A549 (cell line): ENCODE measurements around the gene COMMD6. TPM values are rescaled to one million over a fixed set of nuclear protein-coding genes. Genes with fewer than 3 reads are reported as not detected.

Experiments
- ATAC-seq, 2 experiments: fragments of 200-7000 bp in 1 of 2; fragments of >200 bp in 1 of 2; cut with Nextera tagmentation in 1 of 2; cut with Tn5 transposase in 1 of 2; 3 replicates each; pipeline versions ENCODE4 v1.8.0 to v1.9.1; 2018 to 2020; ENCODE audit warnings: mild to moderate bottlenecking in 1 of 2, moderate library complexity in 1 of 2
- CTCF ChIA-PET: fragments of 300-600 bp; sonication (Branson Sonifier 250); formaldehyde crosslinking; extraction: SDS; loops from one replicate; lab custom pipeline; 2021; ENCODE audit warnings: antibody characterized with exemption, inconsistent platforms; lab: Yijun Ruan, JAX
- POLR2A ChIA-PET: fragments of 350-600 bp; formaldehyde crosslinking; extraction: SDS; loops from one replicate; lab custom pipeline; 2021; ENCODE audit warnings: antibody characterized with exemption, inconsistent platforms; lab: Yijun Ruan, JAX
- DNase-seq, 2 experiments: peaks; one replicate each; pipeline versions ENCODE4 v3.0.0 to v3.0.0-alpha.2; 2011 to 2016; ENCODE audit warnings: low read depth in 1 of 2, low spot score in 1 of 2
- FAIRE-seq: peaks from 2 replicates; lab custom pipeline; 2011; peaks lifted over from hg19 to GRCh38; lab: Jason Lieb, UNC
- H3K27ac ChIP-seq, 2 experiments: fragments of >200 bp; sonication (Bioruptor Twin); formaldehyde crosslinking; 3 replicates each; pipeline ENCODE4 v1.5.1; 2016 to 2017
- H3K4me1 ChIP-seq: fragments of >200 bp; sonication (Bioruptor Twin); formaldehyde crosslinking; 3 replicates; pipeline ENCODE4 v1.6.1; 2016
- H3K4me2 ChIP-seq: fragments of >200 bp; sonication (Bioruptor Twin); formaldehyde crosslinking; 3 replicates; pipeline ENCODE4 v1.6.1; 2016
- H3K4me3 ChIP-seq: fragments of >200 bp; sonication (Bioruptor Twin); formaldehyde crosslinking; 3 replicates; pipeline ENCODE4 v1.5.1; 2016
- H3K9me3 ChIP-seq: fragments of >200 bp; sonication (Bioruptor Twin); formaldehyde crosslinking; 3 replicates; pipeline ENCODE4 v1.6.1; 2016
- CEBPB ChIP-seq, 2 experiments: fragments of >200 bp in 1 of 2; sonication (Bioruptor Twin) in 1 of 2; formaldehyde crosslinking in 1 of 2; IDR thresholded peaks; 2 replicates each; pipeline ENCODE4 v1.6.1; 2012 to 2016
- CHD2 ChIP-seq: fragments of 150-350 bp; IDR thresholded peaks from 2 replicates; pipeline ENCODE4 v1.6.1; 2014; ENCODE audit warnings: low read length; ENCODE audit not compliant: partially characterized antibody
- E2F6 ChIP-seq: IDR thresholded peaks from 2 replicates; pipeline ENCODE4 v1.6.1; 2012; ENCODE audit warnings: low read depth, borderline replicate concordance
- ESRRA ChIP-seq: fragments of 150-350 bp; IDR thresholded peaks from 2 replicates; pipeline ENCODE4 v1.6.1; 2014; ENCODE audit warnings: mild to moderate bottlenecking, low read length, borderline replicate concordance
- FOSL2 ChIP-seq, 2 experiments: fragments of 450-650 bp in 1 of 2; fragments of >200 bp in 1 of 2; sonication (Bioruptor Twin) in 1 of 2; formaldehyde crosslinking; IDR thresholded peaks; 2 replicates each; pipeline versions ENCODE4 v1.5.0 to v1.6.1; 2016 to 2020; ENCODE audit warnings: mild to moderate bottlenecking in 1 of 2, moderate library complexity in 1 of 2
- HDAC2 ChIP-seq: fragments of 200-600 bp; sonication (generic); IDR thresholded peaks from 2 replicates; pipeline ENCODE4 v1.6.1; 2016
- HEYL ChIP-seq: fragments of 250-450 bp; sonication (Bioruptor Pico); IDR thresholded peaks from 2 replicates; pipeline ENCODE4 v1.8.0; 2021; ENCODE audit warnings: mild to moderate bottlenecking, moderate library complexity
- HOXB13 ChIP-seq: fragments of 250-450 bp; sonication (Bioruptor Pico); IDR thresholded peaks from 2 replicates; pipeline ENCODE4 v1.5.0; 2020; ENCODE audit warnings: low read depth, mild to moderate bottlenecking, moderate library complexity
- JUN ChIP-seq, 2 experiments: fragments of >200 bp; sonication (Bioruptor Twin); formaldehyde crosslinking; IDR thresholded peaks; 2 replicates in 1 of 2; 3 replicates in 1 of 2; pipeline ENCODE4 v1.6.1; 2016 to 2017
- MAX ChIP-seq: IDR thresholded peaks from 2 replicates; pipeline ENCODE4 v1.6.1; 2012
- NR3C1 ChIP-seq: fragments of >200 bp; sonication (Bioruptor Twin); formaldehyde crosslinking; IDR thresholded peaks from 3 replicates; pipeline ENCODE4 v1.6.1; 2017
- RAD21 ChIP-seq, 2 experiments: fragments of >200 bp in 1 of 2; sonication (Bioruptor Twin) in 1 of 2; formaldehyde crosslinking in 1 of 2; IDR thresholded peaks in 1 of 2; conservative IDR thresholded peaks in 1 of 2; 2 replicates in 1 of 2; 3 replicates in 1 of 2; pipeline ENCODE4 v1.6.1; 2012 to 2018; ENCODE audit warnings: inconsistent platforms in 1 of 2
- RCOR1 ChIP-seq: fragments of 150-350 bp; IDR thresholded peaks from 2 replicates; pipeline ENCODE4 v1.6.1; 2014; ENCODE audit warnings: antibody characterized with exemption, low read length, low read depth
- SMC3 ChIP-seq: fragments of >200 bp; sonication (Bioruptor Twin); formaldehyde crosslinking; IDR thresholded peaks from 3 replicates; pipeline ENCODE4 v1.6.1; 2018; ENCODE audit warnings: inconsistent platforms
- TP53 ChIP-seq: fragments of 250-450 bp; sonication (Bioruptor Pico); IDR thresholded peaks from 2 replicates; pipeline ENCODE4 v1.5.0; 2021; ENCODE audit warnings: mild to moderate bottlenecking, moderate library complexity
- ZFP36 ChIP-seq: fragments of 450-650 bp; IDR thresholded peaks from 2 replicates; pipeline ENCODE4 v1.6.1; 2014; ENCODE audit warnings: borderline replicate concordance; ENCODE audit not compliant: partially characterized antibody
- ZNF302 ChIP-seq: fragments of 250-450 bp; sonication (Bioruptor Pico); IDR thresholded peaks from 2 replicates; pipeline ENCODE4 v1.9.0; 2021; ENCODE audit warnings: inconsistent platforms, mild to moderate bottlenecking, moderate library complexity
- WGBS: methylation state at CpG from one replicate; pipeline ENCODE4 v1.1.6; 2017; ENCODE audit errors: missing lambda C conversion rate; 5-methylcytosine and 5-hydroxymethylcytosine counted together
- polyA plus RNA-seq, 4 experiments: library from polyadenylated mRNA; depleted of rRNA in 3 of 4; stranded (reverse); fragments of >200 nt; fragmentation: RNase III in 1 of 4; extraction: RNeasy Plus Mini Kit Qiagen cat#74134 plus additional on column Dnase treatment in 1 of 4; gene quantifications; 2 replicates in 3 of 4; 3 replicates in 1 of 4; pipeline ENCODE4 v1.2.3, GENCODE V29; 2011 to 2017
- TF ChIP-seq, protein P1 (sequence below): fragments of 150-350 bp; IDR thresholded peaks from 2 replicates; pipeline ENCODE4 v1.6.1; 2014; ENCODE audit warnings: low read depth, mild to moderate bottlenecking, low read length
- TF ChIP-seq, protein P2 (sequence below): fragments of 200-600 bp; sonication (generic); IDR thresholded peaks from 2 replicates; pipeline ENCODE4 v1.6.1; 2016; ENCODE audit warnings: antibody characterized with exemption, mild to moderate bottlenecking, moderate library complexity

COMMD6 gene
- polyA plus RNA-seq, 2 of the 4 experiments (the other 2 are of a cell fraction): 225 to 227 TPM

DNA sequence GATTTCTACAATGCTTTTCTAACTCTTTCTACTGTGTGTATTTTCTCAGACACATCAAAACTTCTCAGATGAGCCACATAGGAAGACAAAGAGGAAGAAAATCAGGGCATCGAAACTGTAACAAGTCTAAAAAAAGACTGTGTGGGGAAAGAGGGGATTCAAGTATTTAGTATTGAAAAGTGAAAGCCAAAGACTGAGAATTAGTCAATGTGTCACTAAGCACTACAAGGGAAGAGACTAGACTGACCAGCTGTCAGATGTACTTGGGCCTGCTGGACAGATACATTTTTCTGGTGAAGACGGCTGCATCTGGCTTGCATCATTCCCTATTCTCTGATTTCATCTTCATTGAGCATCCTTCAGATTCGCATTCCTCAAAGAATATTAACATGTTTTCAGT is 25.4 kb downstream of the COMMD6 start:
- 85% methylated on average over 3 of the region's 3 CpGs for WGBS
- Histone ChIP-seq H3K4me1 (no peaks in the 10 kb centered on the region), H3K9me3 (no peaks in the 10 kb centered on the region), H3K4me3 (no peak overlapping the region), H3K27ac (no peak overlapping the region), H3K4me2 (no peak overlapping the region)
- TF ChIP-seq ESRRA: no peak
- TF ChIP-seq, protein P1, sequence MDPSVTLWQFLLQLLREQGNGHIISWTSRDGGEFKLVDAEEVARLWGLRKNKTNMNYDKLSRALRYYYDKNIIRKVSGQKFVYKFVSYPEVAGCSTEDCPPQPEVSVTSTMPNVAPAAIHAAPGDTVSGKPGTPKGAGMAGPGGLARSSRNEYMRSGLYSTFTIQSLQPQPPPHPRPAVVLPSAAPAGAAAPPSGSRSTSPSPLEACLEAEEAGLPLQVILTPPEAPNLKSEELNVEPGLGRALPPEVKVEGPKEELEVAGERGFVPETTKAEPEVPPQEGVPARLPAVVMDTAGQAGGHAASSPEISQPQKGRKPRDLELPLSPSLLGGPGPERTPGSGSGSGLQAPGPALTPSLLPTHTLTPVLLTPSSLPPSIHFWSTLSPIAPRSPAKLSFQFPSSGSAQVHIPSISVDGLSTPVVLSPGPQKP: no peak
- TF ChIP-seq TP53 (CRISPR knock-in tag): no peak
- TF ChIP-seq FOSL2 (IDR thresholded peaks at IDR 0.05): no peak
- no peak for TF ChIP-seq FOSL2 (CRISPR knock-in tag; IDR thresholded peaks at IDR 0.05)
- no peak for TF ChIP-seq ZNF302 (CRISPR knock-in tag)
- TF ChIP-seq HEYL (CRISPR knock-in tag): no peak
- no peak for TF ChIP-seq CHD2
- TF ChIP-seq, protein P2, sequence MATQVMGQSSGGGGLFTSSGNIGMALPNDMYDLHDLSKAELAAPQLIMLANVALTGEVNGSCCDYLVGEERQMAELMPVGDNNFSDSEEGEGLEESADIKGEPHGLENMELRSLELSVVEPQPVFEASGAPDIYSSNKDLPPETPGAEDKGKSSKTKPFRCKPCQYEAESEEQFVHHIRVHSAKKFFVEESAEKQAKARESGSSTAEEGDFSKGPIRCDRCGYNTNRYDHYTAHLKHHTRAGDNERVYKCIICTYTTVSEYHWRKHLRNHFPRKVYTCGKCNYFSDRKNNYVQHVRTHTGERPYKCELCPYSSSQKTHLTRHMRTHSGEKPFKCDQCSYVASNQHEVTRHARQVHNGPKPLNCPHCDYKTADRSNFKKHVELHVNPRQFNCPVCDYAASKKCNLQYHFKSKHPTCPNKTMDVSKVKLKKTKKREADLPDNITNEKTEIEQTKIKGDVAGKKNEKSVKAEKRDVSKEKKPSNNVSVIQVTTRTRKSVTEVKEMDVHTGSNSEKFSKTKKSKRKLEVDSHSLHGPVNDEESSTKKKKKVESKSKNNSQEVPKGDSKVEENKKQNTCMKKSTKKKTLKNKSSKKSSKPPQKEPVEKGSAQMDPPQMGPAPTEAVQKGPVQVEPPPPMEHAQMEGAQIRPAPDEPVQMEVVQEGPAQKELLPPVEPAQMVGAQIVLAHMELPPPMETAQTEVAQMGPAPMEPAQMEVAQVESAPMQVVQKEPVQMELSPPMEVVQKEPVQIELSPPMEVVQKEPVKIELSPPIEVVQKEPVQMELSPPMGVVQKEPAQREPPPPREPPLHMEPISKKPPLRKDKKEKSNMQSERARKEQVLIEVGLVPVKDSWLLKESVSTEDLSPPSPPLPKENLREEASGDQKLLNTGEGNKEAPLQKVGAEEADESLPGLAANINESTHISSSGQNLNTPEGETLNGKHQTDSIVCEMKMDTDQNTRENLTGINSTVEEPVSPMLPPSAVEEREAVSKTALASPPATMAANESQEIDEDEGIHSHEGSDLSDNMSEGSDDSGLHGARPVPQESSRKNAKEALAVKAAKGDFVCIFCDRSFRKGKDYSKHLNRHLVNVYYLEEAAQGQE: no peak
- no peak for TF ChIP-seq RAD21 (conservative IDR thresholded peaks at IDR 0.05 in 1 of 2, IDR thresholded peaks at IDR 0.05 in 1 of 2)
- no peak for TF ChIP-seq E2F6
- TF ChIP-seq HOXB13 (CRISPR knock-in tag): no peak
- no peak for TF ChIP-seq JUN (IDR thresholded peaks at IDR 0.05)
- TF ChIP-seq ZFP36: no peak
- TF ChIP-seq RCOR1: no peak
- no peak for DNase-seq
- no peak for FAIRE-seq
- no peak for ATAC-seq
- CTCF ChIA-PET: no interaction called here
- POLR2A ChIA-PET: interaction anchor here (0.7 kb wide), 1 partner anchor 26 kb away, joined by 3 read pairs; the partner anchor contains the start of gene COMMD6

- FAIRE-seq (no peak), DNase-seq (no peak), ATAC-seq (no peak)
- ChIA-PET POLR2A (no interaction called here), CTCF (no interaction called here)
- no peak overlapping the region for H3K27ac ChIP-seq
- no peak overlapping the region for H3K4me3 ChIP-seq
- 90% methylated on average over 3 of the region's 3 CpGs for whole genome bisulfite sequencing
- no peak for TF ChIP-seq JUN (IDR thresholded peaks at IDR 0.05)
- TF ChIP-seq MAX: no peak
- no peak for TF ChIP-seq CEBPB (IDR thresholded peaks at IDR 0.05)
- TF ChIP-seq TP53 (CRISPR knock-in tag): no peak
- TF ChIP-seq HOXB13 (CRISPR knock-in tag): no peak
- TF ChIP-seq HDAC2: no peak
- TF ChIP-seq SMC3: no peak
- TF ChIP-seq NR3C1: no peak
- H3K4me2 ChIP-seq: no peak overlapping the region
- H3K4me1 ChIP-seq: no peaks in the 10 kb centered on the region
- H3K9me3 ChIP-seq: no peaks in the 10 kb centered on the region
Observed at GRCh38 chr13:75511051-75511625, 26.5 kb downstream of the COMMD6 start.
